BLaER1 treated with 17β-estradiol and CSF1 and Interleukin-3, amounts not matched to agents 10 nM and 100 nM (cell line): ENCODE measurements around the gene ARID3C.
"Not testable (repeated sequence)": the region's sequence is repeated elsewhere in the genome, so short reads cannot be mapped to it uniquely, and the experiment has no call there.

Experiments used
- H3K27ac ChIP-seq, 11 experiments: shearing (Covaris generic); formaldehyde crosslinking; 2 replicates each; pipeline ENCODE4 v1.8.1; 2022
- H3K27me3 ChIP-seq, 11 experiments: shearing (Covaris generic); formaldehyde crosslinking; 2 replicates each; pipeline ENCODE4 v1.8.1; 2022
- H3K36me3 ChIP-seq, 11 experiments: shearing (Covaris generic); formaldehyde crosslinking; 2 replicates each; pipeline ENCODE4 v1.8.1; 2022
- H3K4me1 ChIP-seq, 10 experiments: shearing (Covaris generic); formaldehyde crosslinking; 2 replicates each; pipeline ENCODE4 v1.8.1; 2022
- H3K4me2 ChIP-seq, 11 experiments: shearing (Covaris generic); formaldehyde crosslinking; 2 replicates each; pipeline ENCODE4 v1.8.1; 2022
- H3K4me3 ChIP-seq, 10 experiments: shearing (Covaris generic); formaldehyde crosslinking; 2 replicates each; pipeline ENCODE4 v1.8.1; 2022
- H3K9ac ChIP-seq, 11 experiments: shearing (Covaris generic); formaldehyde crosslinking; 2 replicates each; pipeline ENCODE4 v1.8.1; 2022
- H3K9me3 ChIP-seq, 11 experiments: shearing (Covaris generic); formaldehyde crosslinking; replicated peaks in 1 of 11; 2 replicates each; pipeline ENCODE4 v1.8.1; 2022
- H4K20me1 ChIP-seq, 11 experiments: shearing (Covaris generic); formaldehyde crosslinking; 2 replicates each; pipeline ENCODE4 v1.8.1; 2022
- Cebpa-rat ChIP-seq, 11 experiments: shearing (Covaris generic); IDR thresholded peaks; 2 replicates each; pipeline ENCODE4 v1.8.1; 2022

Gene ARID3C

GRCh38 chr9:34647651-34648050 is 18.8 kb upstream of the ARID3C start:
- no peaks in the 10 kb centered on the region for H3K9me3 ChIP-seq
- peak overlapping the region; percentile 91 to 100 (median 98) for H3K4me2 ChIP-seq
- H3K36me3 ChIP-seq = peaks cover 29 to 40% (median 34%) of the 10 kb centered on the region in 11 experiments
- TF ChIP-seq Cebpa-rat (IDR thresholded peaks at IDR 0.05) = no peak
- H3K27ac ChIP-seq = peak overlapping the region in 8 of 11 experiments; percentile 74 to 83 (median 80); a peak in 10 of 22 replicates
- H3K4me1 ChIP-seq = peaks cover 26 to 40% (median 29%) of the 10 kb centered on the region in 10 experiments
- H4K20me1 ChIP-seq = peaks cover 0 to 17% (median 11%) of the 10 kb centered on the region in 11 experiments; a peak in 11 of 22 replicates
- H3K27me3 ChIP-seq = no peaks in the 10 kb centered on the region
- H3K9ac ChIP-seq = peak overlapping the region; percentile 80 to 86 (median 84); a peak in 21 of 22 replicates
- peak overlapping the region; percentile 68 to 83 (median 78) for H3K4me3 ChIP-seq

- no peaks in the 10 kb centered on the region for H3K27me3 ChIP-seq
- H3K4me1 ChIP-seq = peaks cover 23 to 34% (median 27%) of the 10 kb centered on the region in 10 experiments
- peaks cover 29 to 40% (median 34%) of the 10 kb centered on the region in 11 experiments for H3K36me3 ChIP-seq
- H4K20me1 ChIP-seq = peaks cover 0 to 17% (median 11%) of the 10 kb centered on the region in 11 experiments; a peak in 11 of 22 replicates
- H3K4me2 ChIP-seq = peak overlapping the region; percentile 91 to 100 (median 98)
- H3K27ac ChIP-seq = peak overlapping the region; percentile 40 to 83 (median 77); a peak in 21 of 22 replicates
- TF ChIP-seq Cebpa-rat (IDR thresholded peaks at IDR 0.05) = no peak
- peak overlapping the region; percentile 80 to 86 (median 84) for H3K9ac ChIP-seq
- no peaks in the 10 kb centered on the region for H3K9me3 ChIP-seq
- H3K4me3 ChIP-seq = peak overlapping the region; percentile 68 to 83 (median 78)
Measured at GRCh38 chr9:34647084-34647403, 18.2 kb upstream of the ARID3C start.

- no peak for TF ChIP-seq Cebpa-rat (IDR thresholded peaks at IDR 0.05)
- peak within 1 kb of the TSS; percentile 91 to 100 (median 98) for H3K4me2 ChIP-seq
- peak within 1 kb of the TSS; percentile 40 to 83 (median 77); a peak in 21 of 22 replicates for H3K27ac ChIP-seq
- peaks cover 0 to 17% (median 11%) of the 10 kb centered on the region in 11 experiments; a peak in 11 of 22 replicates for H4K20me1 ChIP-seq
- H3K27me3 ChIP-seq = no peaks in the 10 kb centered on the region
- H3K4me1 ChIP-seq = peaks cover 20 to 33% (median 28%) of the 10 kb centered on the region in 10 experiments
- no peaks in the 10 kb centered on the region for H3K9me3 ChIP-seq
- peak within 1 kb of the TSS; percentile 68 to 83 (median 78) for H3K4me3 ChIP-seq
- peak within 1 kb of the TSS; percentile 80 to 86 (median 84) for H3K9ac ChIP-seq
- peaks cover 29 to 35% (median 34%) of the 10 kb centered on the region in 11 experiments for H3K36me3 ChIP-seq
Measured at GRCh38 chr9:34646211-34647083, 17.6 kb upstream of the ARID3C start, which contains the start of gene GALT. Gene GALT, plus strand, starts transcription at chr9:34646675. Its CDS starts 30 bp downstream, at chr9:34646705.

GRCh38 chr9:34644766-34645314 is 16.0 kb upstream of the ARID3C start:
- Histone ChIP-seq H3K9ac (no peak overlapping the region), H3K4me2 (no peak overlapping the region)

GRCh38 chr9:34642679-34643078 is 13.8 kb upstream of the ARID3C start:
- no peak overlapping the region for H3K27ac ChIP-seq
- H3K4me3 ChIP-seq = no peak overlapping the region
- no peaks in the 10 kb centered on the region for H3K27me3 ChIP-seq
- H3K36me3 ChIP-seq = no peaks in the 10 kb centered on the region
- H3K9me3 ChIP-seq = no peaks in the 10 kb centered on the region
- peaks cover 0 to 8% (median 6%) of the 10 kb centered on the region in 11 experiments; a peak in 11 of 22 replicates for H4K20me1 ChIP-seq
- H3K4me1 ChIP-seq = peaks cover 19 to 29% (median 22%) of the 10 kb centered on the region in 10 experiments
- TF ChIP-seq Cebpa-rat (IDR thresholded peaks at IDR 0.05) = no peak
- H3K4me2 ChIP-seq = no peak overlapping the region
- no peak overlapping the region for H3K9ac ChIP-seq

More at GRCh38 chr9:34644766-34645314, 16.0 kb upstream of the ARID3C start:
- H3K27ac ChIP-seq = no peak overlapping the region
- H3K4me3 ChIP-seq = no peak overlapping the region
- peaks cover 16 to 21% (median 19%) of the 10 kb centered on the region in 11 experiments for H3K36me3 ChIP-seq
- H3K9me3 ChIP-seq = no peaks in the 10 kb centered on the region
- H3K4me1 ChIP-seq = peaks cover 20 to 38% (median 29%) of the 10 kb centered on the region in 10 experiments
- H4K20me1 ChIP-seq = peaks cover 0 to 17% (median 11%) of the 10 kb centered on the region in 11 experiments; a peak in 11 of 22 replicates
- TF ChIP-seq Cebpa-rat (IDR thresholded peaks at IDR 0.05) = no peak
- H3K27me3 ChIP-seq = no peaks in the 10 kb centered on the region

GRCh38 chr9:34639322-34639721 is 10.5 kb upstream of the ARID3C start:
- not testable (repeated sequence) for H3K9ac ChIP-seq, H3K9me3 ChIP-seq, H3K4me3 ChIP-seq, H3K27me3 ChIP-seq, H3K4me2 ChIP-seq, H3K27ac ChIP-seq
- Histone ChIP-seq H3K4me1 (peaks cover 38 to 48% (median 41%) of the 10 kb centered on the region in 10 experiments), H4K20me1 (peaks cover 0 to 28% (median 17%) of the 10 kb centered on the region in 11 experiments; a peak in 16 of 22 replicates), H3K36me3 (peaks cover 0 to 16% (median 12%) of the 10 kb centered on the region in 11 experiments; a peak in 13 of 22 replicates)

- Histone ChIP-seq H3K36me3 (peaks cover 0 to 21% (median 12%) of the 10 kb centered on the region in 11 experiments; a peak in 14 of 22 replicates), H3K9ac (peak overlapping the region; percentile 79 to 92 (median 85)), H3K9me3 (no peaks in the 10 kb centered on the region), H4K20me1 (peaks cover 0 to 40% (median 28%) of the 10 kb centered on the region in 11 experiments; a peak in 16 of 22 replicates), H3K4me3 (peak overlapping the region; percentile 64 to 82 (median 74)), H3K4me2 (peak overlapping the region; percentile 87 to 99 (median 97)), H3K4me1 (peaks cover 38 to 53% (median 47%) of the 10 kb centered on the region in 10 experiments), H3K27me3 (no peaks in the 10 kb centered on the region), H3K27ac (peak overlapping the region; percentile 76 to 88 (median 82))
- no peak for TF ChIP-seq Cebpa-rat (IDR thresholded peaks at IDR 0.05)
Measured at GRCh38 chr9:34638138-34638445, 9.2 kb upstream of the ARID3C start.

GRCh38 chr9:34637356-34638137 is 8.7 kb upstream of the ARID3C start, which contains the start of gene SIGMAR1:
Gene SIGMAR1, minus strand, starts transcription at chr9:34637787. Its CDS starts 90 bp downstream, at chr9:34637697.
- H3K4me3 ChIP-seq = peak within 1 kb of the TSS; percentile 64 to 82 (median 74)
- H4K20me1 ChIP-seq = peaks cover 0 to 46% (median 32%) of the 10 kb centered on the region in 11 experiments; a peak in 16 of 22 replicates
- H3K27me3 ChIP-seq = no peaks in the 10 kb centered on the region
- H3K9me3 ChIP-seq = no peaks in the 10 kb centered on the region
- peak within 1 kb of the TSS; percentile 87 to 99 (median 97) for H3K4me2 ChIP-seq
- peaks cover 0 to 23% (median 12%) of the 10 kb centered on the region in 11 experiments; a peak in 14 of 22 replicates for H3K36me3 ChIP-seq
- H3K9ac ChIP-seq = peak within 1 kb of the TSS; percentile 79 to 92 (median 85)
- H3K4me1 ChIP-seq = peaks cover 38 to 53% (median 47%) of the 10 kb centered on the region in 10 experiments
- peak within 1 kb of the TSS; percentile 76 to 88 (median 82) for H3K27ac ChIP-seq
- TF ChIP-seq Cebpa-rat (IDR thresholded peaks at IDR 0.05) = no peak
